HG02981 (cell line): Measurements from ENCODE around the gene FAM114A2.
"Not testable (repeated sequence)": the region's sequence is repeated elsewhere in the genome, so short reads cannot be mapped to it uniquely, and the experiment has no call there.

ENCODE experiments used
- ATAC-seq: cut with Tn5 transposase; IDR thresholded peaks from one replicate; pipeline ENCODE4 v1.9.1; 2021; ENCODE audit warnings: mild to moderate bottlenecking, moderate library complexity; ENCODE audit not compliant: unreplicated experiment

FAM114A2 gene

GRCh38 chr5:154038707-154039457, at the start of gene FAM114A2, which contains the start of gene MFAP3:
Gene FAM114A2, minus strand, starts transcription at chr5:154038910. Its CDS starts 3,957 bp downstream, at chr5:154034953.
Gene MFAP3, plus strand, starts transcription at chr5:154038967. Its CDS starts 10,756 bp downstream, at chr5:154049723.
- ATAC-seq: peak; percentile 98

GRCh38 chr5:154087260-154087659, 48.5 kb upstream of the FAM114A2 start:
- no peak for ATAC-seq

GRCh38 chr5:154086641-154087040, 47.9 kb upstream of the FAM114A2 start:
- ATAC-seq: no peak

GRCh38 chr5:154086146-154086545, 47.4 kb upstream of the FAM114A2 start:
- no peak for ATAC-seq

- no peak for ATAC-seq
Measured at GRCh38 chr5:154084062-154084639, 45.4 kb upstream of the FAM114A2 start.

GRCh38 chr5:154081246-154081645, 42.5 kb upstream of the FAM114A2 start:
- ATAC-seq: no peak

GRCh38 chr5:154078272-154078671, 39.6 kb upstream of the FAM114A2 start:
- no peak for ATAC-seq

- ATAC-seq: no peak
Measured at GRCh38 chr5:154077696-154078095, 39.0 kb upstream of the FAM114A2 start.

- ATAC-seq: no peak
Measured at GRCh38 chr5:154076240-154076922, 37.7 kb upstream of the FAM114A2 start.

GRCh38 chr5:154072414-154073171, 33.9 kb upstream of the FAM114A2 start:
- peak; percentile 91 for ATAC-seq

GRCh38 chr5:154071799-154072413, 33.2 kb upstream of the FAM114A2 start:
- peak; percentile 18 for ATAC-seq

GRCh38 chr5:154069854-154070253, 31.1 kb upstream of the FAM114A2 start:
- ATAC-seq: not testable (repeated sequence)

- no peak for ATAC-seq
Measured at GRCh38 chr5:154065971-154066370, 27.3 kb upstream of the FAM114A2 start.

GRCh38 chr5:154063372-154063771, 24.7 kb upstream of the FAM114A2 start:
- no peak for ATAC-seq

GRCh38 chr5:154060606-154061005, 21.9 kb upstream of the FAM114A2 start:
- ATAC-seq: no peak

- ATAC-seq: no peak
Measured at GRCh38 chr5:154059583-154059982, 20.9 kb upstream of the FAM114A2 start.

GRCh38 chr5:154059039-154059430, 20.3 kb upstream of the FAM114A2 start:
- peak; percentile 45 for ATAC-seq

GRCh38 chr5:154058055-154059038, 19.6 kb upstream of the FAM114A2 start:
- peak; percentile 63 for ATAC-seq

- no peak for ATAC-seq
Measured at GRCh38 chr5:154055201-154055600, 16.5 kb upstream of the FAM114A2 start.
